DMS 273 treated with DMSO at 0.1 percent for 48 hours (cell line): ENCODE results near the gene KLHL29.

ENCODE experiments used
- DNase-seq: peaks from one replicate; lab custom pipeline; 2025; lab: John Stamatoyannopoulos, UW

Gene KLHL29

GRCh38 chr2:23513245-23513871, 128.4 kb downstream of the KLHL29 start:
- no peak for DNase-seq

DNA sequence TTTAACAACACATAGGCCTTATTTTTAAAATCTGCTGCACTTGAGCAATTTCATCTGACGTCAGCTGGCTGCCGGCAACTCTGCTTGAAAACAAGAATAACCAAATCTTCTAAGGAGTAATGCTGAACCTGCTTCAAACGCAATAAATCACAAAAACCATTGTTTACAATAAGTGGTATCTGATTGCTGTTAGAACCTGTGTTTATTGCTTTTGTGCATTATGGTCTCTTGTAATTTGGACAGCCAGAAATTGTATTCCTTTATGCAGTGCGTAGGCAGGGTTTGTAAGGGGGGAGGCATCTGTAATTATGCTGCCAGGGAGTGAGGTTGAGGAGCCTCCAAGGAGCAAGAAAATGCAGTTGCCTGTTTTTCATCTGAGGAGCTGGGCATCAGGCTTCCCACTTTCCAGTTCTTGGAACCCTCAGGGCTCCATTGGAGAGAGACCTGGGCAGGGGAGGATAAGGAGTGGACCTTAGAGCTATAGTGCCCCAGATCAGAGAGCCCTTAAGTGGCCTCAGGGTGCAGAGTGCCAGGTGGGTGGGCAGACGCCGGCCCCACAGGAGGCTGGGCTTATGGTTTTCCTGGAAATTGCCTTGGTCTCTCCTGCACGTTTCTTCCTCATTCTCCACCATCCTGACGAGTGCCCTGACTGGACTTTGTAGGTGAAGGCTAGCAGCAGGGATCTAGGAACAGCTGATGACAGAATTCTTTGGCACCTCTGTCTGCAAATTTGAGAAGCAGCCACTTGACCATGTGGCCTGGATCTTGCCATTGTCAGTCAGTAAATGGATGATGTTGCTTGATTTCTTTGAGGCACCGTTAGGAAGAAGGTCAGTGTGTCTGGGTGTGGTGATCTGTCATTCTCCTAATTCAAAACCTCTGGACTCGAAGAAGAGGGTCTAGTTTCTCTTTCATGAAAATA, 129.2 kb downstream of the KLHL29 start:
- no peak for DNase-seq

DNA sequence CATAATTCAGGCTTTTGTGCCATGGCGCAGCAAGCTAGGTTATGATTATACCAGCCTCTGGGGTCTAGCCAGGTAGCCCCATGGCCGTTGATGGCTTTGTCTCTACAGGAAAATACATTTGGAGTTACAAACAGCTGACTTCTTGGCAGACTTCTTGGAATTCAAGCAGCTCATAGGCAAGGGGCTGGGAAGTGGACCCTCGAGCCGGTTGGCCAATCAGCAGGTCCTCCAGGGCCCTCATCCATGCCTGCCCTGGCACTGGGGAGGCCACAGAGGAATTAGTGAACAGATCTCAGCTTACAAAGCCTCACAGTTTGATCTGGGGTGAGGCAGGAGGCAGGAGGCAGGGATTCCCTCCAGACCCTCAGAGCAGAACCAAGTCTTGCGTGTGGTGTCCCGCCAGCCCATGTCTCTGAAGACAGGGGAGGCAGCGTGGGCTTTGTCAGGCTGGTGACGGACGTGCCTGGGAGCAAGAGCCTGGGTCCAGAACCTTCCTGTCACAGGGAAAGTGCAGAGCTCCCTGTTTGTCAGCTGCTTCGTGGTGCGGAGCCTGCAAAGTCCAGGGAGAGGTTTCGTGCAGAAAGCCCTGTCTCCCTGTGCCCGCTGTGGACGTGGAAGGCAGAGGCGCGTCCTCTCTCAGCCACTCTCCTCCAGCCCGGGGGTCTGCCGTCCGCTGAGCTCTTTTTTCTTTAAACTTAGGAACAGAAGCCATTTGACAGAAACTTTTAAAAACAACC, 131.7 kb downstream of the KLHL29 start:
- DNase-seq = no peak

- DNase-seq = no peak
Observed at GRCh38 chr2:23518481-23519333, 133.7 kb downstream of the KLHL29 start.

DNA sequence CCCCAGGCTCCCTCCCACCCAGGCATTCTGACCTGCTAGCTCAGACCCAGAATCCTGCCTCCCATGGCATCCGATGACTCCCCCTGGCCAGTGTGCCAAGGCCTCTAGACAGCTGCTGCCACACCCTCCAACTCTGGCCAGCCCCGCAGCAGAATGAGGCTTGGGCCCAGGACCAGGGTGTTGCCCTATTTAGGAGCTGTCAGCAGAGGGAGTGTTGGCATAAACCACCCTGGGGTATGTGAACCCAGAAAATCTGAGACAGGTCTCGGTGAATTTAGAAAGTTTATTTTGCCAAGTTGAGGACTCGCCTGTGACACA, 134.3 kb downstream of the KLHL29 start:
- no peak for DNase-seq

DNA sequence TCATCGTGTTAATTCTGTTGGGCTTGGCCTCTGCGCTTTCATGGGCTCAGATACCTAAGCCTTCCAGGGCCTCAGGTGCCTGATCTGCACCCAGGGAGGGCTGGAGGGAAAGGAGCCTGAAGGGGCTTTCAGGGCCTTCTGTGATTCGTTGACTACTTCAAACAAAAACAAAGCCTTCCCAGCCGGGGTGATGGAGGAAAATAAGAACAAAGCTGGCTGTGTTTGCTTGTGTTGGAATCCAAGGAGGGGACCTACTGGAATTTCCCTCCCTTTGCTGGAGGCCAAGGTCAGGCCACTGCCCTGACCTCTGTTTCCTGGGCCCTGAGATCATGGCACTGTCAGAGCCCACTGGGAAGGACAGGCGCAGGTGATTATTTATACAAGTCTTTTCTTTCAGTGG, 135.3 kb downstream of the KLHL29 start:
- no peak for DNase-seq

DNA sequence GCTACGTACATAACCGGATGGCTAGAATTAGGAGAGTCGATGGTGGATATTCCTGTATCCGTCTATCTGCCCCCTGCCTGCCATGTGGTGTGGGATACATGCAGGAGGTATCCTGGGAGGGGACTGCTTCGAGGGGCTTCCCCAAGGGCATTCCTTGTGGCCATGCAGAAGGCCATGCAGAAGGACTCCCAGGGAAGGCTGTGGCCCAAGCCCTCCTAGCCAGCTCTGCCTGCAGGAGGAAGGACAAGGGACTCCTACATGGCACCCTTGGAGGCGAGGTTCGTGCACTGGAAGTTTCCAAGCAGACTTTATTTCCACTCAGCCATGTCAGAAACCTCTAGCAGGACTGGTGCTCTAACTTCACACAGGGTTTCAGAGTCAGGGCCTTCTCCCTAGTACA, 136.1 kb downstream of the KLHL29 start:
- DNase-seq = no peak

DNA sequence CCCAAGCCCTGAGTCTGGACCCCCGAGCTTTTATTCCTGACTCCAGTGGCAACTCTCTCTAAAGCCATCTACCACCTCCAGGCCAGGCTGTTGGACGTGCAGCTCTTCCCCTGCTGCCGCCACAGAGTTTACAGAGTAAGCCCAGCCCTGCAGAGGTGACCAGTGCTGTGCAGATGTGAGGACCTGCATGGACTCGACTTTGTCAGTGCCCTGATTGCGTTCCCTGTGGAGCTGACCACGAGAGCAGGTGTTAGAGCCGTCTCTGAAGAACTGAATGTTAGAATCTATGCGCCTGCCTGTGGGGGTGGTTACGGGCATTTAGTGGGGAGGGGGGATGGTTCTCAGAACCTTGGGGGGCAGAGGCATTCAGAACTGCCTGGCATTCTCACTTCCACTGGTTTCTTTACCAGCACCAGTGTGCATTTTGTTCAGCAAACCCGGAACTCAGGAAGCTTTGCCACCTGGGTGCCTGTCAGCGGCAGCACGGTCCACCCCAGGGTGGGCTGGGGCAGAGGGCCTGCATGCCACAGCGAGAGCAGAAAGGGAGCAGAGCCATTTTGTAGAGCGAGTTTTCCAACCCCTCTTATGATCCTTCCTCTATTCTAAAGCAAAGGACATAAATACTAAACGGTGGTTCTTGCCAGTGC, 137.9 kb downstream of the KLHL29 start:
- no peak for DNase-seq

- peak; percentile 12 for DNase-seq
Observed at GRCh38 chr2:23523373-23524260, 138.6 kb downstream of the KLHL29 start.

DNA sequence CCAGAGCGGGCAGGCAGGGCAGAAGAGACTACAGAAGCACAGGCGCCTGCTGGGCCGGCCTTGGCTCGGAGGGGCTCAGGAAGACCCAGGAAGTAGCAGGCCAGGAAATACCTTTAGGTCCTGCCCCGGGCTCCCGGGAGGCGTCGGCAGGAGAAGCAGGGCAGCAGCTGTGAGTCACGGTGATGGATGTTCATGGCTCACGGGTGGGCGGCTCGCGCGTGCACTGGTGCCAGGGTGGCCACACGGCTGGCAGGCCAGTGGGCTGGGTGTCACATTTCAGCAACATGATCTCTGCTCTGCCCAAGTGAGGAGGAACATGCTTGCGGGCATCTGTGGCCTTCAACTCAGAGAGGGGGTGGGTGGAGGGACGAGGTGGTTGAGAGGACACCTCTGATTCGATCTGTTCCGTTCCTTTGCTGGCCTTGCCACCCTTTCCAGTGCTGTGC, 139.3 kb downstream of the KLHL29 start:
- DNase-seq = peak; percentile 26

- no peak for DNase-seq
Observed at GRCh38 chr2:23525137-23525765, 140.3 kb downstream of the KLHL29 start.

DNA sequence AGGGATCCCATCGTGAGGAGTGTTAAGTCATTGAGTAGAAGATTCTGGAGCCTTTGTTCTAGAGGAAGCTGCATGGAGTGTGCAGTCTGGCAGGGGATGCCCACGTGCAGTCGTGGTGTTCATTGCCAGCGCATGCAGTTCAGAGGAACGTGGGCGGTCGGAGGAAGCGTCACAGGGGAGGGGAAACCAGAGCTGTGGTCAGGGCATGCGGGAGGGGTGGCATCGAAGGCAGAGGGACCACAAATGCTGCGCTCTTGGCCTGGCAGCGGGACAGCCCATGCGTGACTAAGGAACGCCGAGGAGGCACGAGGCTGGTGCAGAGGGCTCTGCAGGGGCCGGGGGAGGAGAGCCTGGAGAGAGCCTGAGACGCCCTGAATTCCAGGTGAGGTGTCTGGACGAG, 141.1 kb downstream of the KLHL29 start:
- no peak for DNase-seq

GRCh38 chr2:23526835-23527790, 142.1 kb downstream of the KLHL29 start:
- DNase-seq = no peak

DNA sequence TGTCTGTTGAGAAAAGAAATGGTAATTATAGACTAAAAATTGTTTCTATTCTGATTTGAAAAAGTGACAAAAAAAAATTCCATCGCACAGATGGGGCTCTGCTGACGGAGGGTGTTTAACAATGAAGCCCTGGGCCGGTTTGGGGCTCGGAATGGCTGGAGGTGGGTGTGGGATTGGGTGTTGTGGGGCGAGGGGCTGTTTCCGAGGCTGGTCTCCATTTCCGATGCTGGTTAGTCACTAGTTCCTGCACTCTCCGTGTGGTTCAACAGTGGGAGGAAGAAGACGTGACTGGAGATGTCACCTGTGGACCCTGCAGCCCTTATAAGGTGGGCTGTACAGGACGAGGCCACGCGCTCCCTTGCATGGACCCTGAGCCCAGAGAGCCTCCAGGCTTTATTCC, 143.2 kb downstream of the KLHL29 start:
- no peak for DNase-seq

- DNase-seq = no peak
Observed at GRCh38 chr2:23528690-23529089, 143.7 kb downstream of the KLHL29 start.

GRCh38 chr2:23529659-23530058, 144.7 kb downstream of the KLHL29 start:
- no peak for DNase-seq

GRCh38 chr2:23530206-23530908, 145.4 kb downstream of the KLHL29 start:
- DNase-seq = peak; percentile 98

DNA sequence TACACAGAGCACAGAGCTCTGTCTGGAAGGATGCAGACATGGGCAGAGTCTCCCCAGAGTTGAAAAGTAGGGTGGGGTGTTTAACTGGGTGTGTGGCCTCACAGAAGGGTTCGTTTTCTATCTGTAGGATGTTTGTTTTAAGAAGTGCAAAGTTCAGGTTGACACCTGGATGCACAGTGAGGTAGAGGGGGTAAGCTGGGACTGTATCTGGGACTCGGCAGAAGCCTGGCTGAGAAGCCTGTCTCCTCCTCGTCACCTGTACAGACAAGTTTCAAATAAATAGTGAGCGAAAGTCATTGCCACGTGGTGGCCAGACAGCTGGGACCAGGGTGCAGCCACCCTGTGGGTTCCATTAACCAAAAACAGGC, 145.9 kb downstream of the KLHL29 start:
- DNase-seq = no peak
